ENCODE measurements around the gene SLC26A11.

DNA sequence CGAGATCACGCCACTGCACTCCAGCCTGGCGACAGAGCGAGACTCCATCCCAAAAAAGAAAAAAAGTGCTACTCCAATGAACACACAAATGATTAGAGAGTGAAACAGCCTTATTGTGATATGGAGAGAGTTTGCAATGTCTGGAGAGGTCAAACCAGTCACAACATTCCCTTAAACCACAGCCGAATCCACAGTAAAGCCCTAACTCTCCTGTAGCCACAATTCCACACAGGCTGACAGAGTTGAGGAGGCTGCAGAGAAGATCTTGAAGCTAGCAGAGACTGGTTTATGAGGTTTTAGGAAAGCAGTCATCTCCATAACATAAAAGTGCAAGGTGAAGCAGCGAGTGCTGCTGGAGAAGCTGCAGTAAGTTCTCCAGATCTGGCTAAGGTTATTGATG lies 47.2 kb downstream of the SLC26A11 start:
- TF ChIP-seq, protein P1, sequence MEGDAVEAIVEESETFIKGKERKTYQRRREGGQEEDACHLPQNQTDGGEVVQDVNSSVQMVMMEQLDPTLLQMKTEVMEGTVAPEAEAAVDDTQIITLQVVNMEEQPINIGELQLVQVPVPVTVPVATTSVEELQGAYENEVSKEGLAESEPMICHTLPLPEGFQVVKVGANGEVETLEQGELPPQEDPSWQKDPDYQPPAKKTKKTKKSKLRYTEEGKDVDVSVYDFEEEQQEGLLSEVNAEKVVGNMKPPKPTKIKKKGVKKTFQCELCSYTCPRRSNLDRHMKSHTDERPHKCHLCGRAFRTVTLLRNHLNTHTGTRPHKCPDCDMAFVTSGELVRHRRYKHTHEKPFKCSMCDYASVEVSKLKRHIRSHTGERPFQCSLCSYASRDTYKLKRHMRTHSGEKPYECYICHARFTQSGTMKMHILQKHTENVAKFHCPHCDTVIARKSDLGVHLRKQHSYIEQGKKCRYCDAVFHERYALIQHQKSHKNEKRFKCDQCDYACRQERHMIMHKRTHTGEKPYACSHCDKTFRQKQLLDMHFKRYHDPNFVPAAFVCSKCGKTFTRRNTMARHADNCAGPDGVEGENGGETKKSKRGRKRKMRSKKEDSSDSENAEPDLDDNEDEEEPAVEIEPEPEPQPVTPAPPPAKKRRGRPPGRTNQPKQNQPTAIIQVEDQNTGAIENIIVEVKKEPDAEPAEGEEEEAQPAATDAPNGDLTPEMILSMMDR (conservative IDR thresholded peaks at IDR 0.05 in 1 of 2, IDR thresholded peaks at IDR 0.05 in 1 of 2; ENCODE audit: low read depth in 1 of 2, low read length in 2 of 2): no peak
- no peak for TF ChIP-seq EZH2 (IDR thresholded peaks at IDR 0.05; ENCODE audit: low read length, missing control alignments)
